ENCODE results near the gene AGFG2.

DNA sequence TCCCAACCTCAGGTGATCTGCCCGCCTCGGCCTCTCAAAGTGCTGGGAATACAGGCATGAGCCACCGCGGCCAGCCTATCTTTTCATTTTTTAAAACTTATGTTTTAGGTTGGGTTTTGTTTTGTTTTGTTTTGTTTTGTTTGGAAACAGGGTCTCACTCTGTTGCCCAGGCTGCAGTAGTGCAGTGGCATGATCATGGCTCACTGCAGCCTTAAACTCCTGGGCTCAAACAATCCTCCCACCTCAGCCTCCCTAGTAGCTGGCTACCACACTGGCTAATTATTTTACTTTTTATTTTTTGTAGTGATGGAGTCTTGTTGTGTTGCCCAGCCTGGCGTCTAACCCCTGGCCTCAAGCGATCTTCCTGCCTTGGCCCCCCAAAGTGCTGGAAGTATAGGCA is 19.4 kb upstream of the AGFG2 start:
- no peak for TF ChIP-seq CTCF (conservative IDR thresholded peaks at IDR 0.05)
- no peak for TF ChIP-seq EZH2 (IDR thresholded peaks at IDR 0.05; ENCODE audit: low read depth)
